Measurements from ENCODE around the gene ELL2.

ELL2 gene

GRCh38 chr5:95874246-95874645 lies 87.4 kb downstream of the ELL2 start:
- no peak for DNase-seq

GRCh38 chr5:95873351-95873750 lies 88.3 kb downstream of the ELL2 start:
- DNase-seq = no peak

- no peak for DNase-seq
These were observed 89.0 kb downstream of the ELL2 start for GRCh38 chr5:95872346-95873268.

GRCh38 chr5:95871146-95871806 lies 90.4 kb downstream of the ELL2 start:
- DNase-seq = no peak

- no peak for DNase-seq
These were observed 91.5 kb downstream of the ELL2 start for GRCh38 chr5:95870105-95870672.

- peak; percentile 55 for DNase-seq
These were observed 92.3 kb downstream of the ELL2 start for GRCh38 chr5:95869173-95869855.

GRCh38 chr5:95868136-95868535 lies 93.5 kb downstream of the ELL2 start:
- DNase-seq = no peak

- no peak for DNase-seq
These were observed 95.1 kb downstream of the ELL2 start for GRCh38 chr5:95866435-95867040.

GRCh38 chr5:95864944-95865504 lies 96.6 kb downstream of the ELL2 start:
- no peak for DNase-seq

- no peak for DNase-seq
These were observed 97.2 kb downstream of the ELL2 start for GRCh38 chr5:95864456-95864855.

GRCh38 chr5:95863383-95863757 lies 98.3 kb downstream of the ELL2 start:
- no peak for DNase-seq

GRCh38 chr5:95862671-95863382 lies 98.8 kb downstream of the ELL2 start:
- no peak for DNase-seq

- no peak for DNase-seq
These were observed 99.6 kb downstream of the ELL2 start for GRCh38 chr5:95861864-95862561.

GRCh38 chr5:95861221-95861863 lies 100.3 kb downstream of the ELL2 start:
- no peak for DNase-seq

- no peak for DNase-seq
These were observed 102.0 kb downstream of the ELL2 start for GRCh38 chr5:95859661-95860060.

- peak; percentile 89 for DNase-seq
These were observed 102.7 kb downstream of the ELL2 start for GRCh38 chr5:95858661-95859595.

GRCh38 chr5:95858023-95858461 lies 103.6 kb downstream of the ELL2 start:
- DNase-seq = no peak

GRCh38 chr5:95857185-95857945 lies 104.3 kb downstream of the ELL2 start:
- DNase-seq = no peak
